Effector CD4-positive, alpha-beta T cell (primary cell): ENCODE data around the gene BACH2.
A peak's percentile ranks its signal among the peaks of the same experiment; 100 is the strongest.
"Not testable (repeated sequence)": the region's sequence is repeated elsewhere in the genome, so short reads cannot be mapped to it uniquely, and the experiment has no call there.

Experiments used
- DNase-seq: peaks from one replicate; pipeline ENCODE4 v3.0.0-alpha.2; 2020
- total RNA-seq: gene quantifications from one replicate; lab custom pipeline; 2026; lab: John Stamatoyannopoulos, UW

Gene BACH2
- 74.7 reads per million, percentile 77 among the genes with 10 or more reads in this experiment for total RNA-seq

GRCh38 chr6:90296341-90297114, at the start of gene BACH2:
BACH2 (minus strand) TSS chr6:90296843; CDS start chr6:90008844, 287,999 bp downstream.
- DNase-seq, result peak; percentile 93

- no peak for DNase-seq
Measured at GRCh38 chr6:90343576-90343975, 46.9 kb upstream of the BACH2 start.

DNA sequence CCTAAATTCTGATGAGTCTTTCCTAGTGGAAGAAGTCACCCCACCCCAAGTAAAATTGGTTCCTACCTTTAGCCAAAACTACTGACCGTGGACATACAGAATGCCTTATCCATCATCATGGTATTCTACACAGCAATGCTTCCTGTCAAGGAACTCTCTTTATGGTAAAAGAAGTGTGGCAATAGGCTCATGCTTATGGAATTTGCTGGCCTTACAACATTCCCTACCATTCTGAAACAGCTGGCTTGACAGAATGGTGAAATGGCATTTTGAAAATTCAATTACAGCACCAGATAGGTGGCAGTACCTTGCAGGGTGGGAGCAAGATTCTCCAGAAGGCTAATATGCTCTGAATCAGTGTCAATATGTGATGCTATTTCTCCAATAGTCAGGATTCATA, 41.8 kb upstream of the BACH2 start:
- no peak for DNase-seq

- no peak for DNase-seq
Measured at GRCh38 chr6:90336388-90336947, 39.8 kb upstream of the BACH2 start.

DNA sequence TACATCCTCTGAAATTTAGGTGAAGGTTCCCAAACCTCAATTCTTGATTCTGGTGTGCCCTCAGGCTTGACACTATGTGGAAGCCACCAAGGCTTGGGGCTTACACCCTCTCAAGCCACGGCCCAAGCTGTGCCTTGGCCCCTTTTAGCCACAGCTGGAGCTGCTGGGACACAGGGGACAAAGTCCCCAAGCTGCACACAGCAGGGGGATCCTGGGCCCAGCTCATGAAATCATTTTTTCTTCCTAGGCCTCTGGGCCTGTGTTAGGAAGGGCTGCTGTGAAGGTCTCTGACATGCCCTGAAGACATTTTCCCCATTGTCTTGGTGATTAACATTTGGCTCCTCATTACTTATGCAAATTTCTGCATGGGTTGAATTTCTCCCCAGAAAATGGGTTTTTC, 37.3 kb upstream of the BACH2 start:
- DNase-seq, result no peak

GRCh38 chr6:90332978-90333543, 36.4 kb upstream of the BACH2 start:
- DNase-seq, result not testable (repeated sequence)

DNA sequence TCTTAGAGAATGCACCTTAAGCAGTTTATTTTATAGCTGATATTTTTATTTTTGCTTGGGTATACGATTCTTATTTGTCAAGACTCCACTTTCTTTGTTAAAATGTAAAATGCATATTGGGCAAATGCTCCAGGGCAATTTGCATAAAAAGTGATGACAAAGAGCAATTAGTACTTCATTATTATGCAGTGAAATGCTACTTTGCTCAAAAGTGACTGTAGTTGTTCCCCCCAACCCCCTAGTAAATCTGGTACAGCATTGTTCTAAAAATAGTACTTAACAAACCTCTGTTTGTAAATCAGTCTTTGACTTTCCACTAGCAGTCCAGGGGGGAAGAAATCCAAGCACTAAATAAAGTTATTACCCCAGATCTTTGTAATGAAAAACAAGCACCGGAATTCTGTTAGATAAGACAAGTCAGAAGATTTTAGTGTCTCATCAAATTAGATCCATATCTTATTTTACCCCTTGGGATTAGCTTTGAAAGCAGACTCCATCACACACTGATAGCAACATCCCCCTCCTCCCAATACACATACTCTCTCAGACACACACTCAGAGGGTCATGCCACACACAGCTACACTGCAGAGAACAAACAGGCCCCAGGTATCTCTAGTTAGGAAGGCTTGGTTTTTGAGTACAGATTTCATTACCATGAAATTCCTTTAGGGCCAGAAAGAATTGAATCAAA, 32.9 kb upstream of the BACH2 start:
- no peak for DNase-seq

DNA sequence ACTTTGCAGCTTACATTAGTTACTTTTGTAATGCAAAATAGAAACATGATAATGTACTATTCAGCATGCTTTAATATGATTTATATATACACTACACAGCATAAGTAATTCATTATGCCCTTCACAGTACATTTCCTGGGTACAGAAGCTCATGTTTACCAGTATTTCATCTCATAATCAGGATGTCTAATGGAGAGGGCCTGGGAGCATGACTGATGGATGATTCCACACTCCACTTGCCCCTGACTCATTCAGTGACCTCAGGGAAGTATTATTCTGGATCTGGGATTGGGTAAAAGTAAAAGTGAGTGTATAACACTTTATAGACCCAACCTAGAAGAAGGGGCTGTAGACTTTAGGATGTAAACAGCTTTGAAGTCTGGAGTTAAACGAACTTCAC, 31.4 kb upstream of the BACH2 start:
- no peak for DNase-seq

DNA sequence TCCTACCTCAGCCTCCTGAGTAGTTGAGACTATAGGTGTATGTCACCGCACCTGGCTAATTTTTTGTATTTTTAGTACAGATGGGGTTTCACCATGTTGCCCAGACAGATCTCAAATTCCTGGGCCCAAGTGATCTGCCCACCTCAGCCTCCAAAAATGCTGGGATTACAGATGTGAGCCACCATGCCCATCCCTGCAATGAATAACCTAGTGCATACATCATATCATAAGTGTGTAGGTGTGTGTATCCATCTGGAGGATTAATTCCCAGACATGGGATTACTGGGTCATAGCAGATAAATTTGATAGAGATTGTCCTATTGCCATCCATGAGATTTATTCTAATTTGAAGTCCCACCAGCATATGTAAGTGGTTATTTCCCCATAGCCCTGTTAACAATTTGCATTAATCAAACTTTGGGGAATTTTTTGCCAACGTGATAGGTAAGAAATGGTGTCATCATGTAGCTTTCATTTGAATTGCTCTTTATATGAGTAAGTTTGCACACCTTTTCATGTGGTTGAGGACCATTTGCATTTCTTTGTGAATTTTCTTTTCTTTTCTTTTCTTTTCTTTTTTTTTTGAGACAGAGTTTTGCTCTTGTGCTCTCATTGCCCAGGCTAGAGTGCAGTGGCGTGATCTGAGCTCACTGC, 29.9 kb upstream of the BACH2 start:
- no peak for DNase-seq

- no peak for DNase-seq
Measured at GRCh38 chr6:90323706-90324105, 27.1 kb upstream of the BACH2 start.

DNA sequence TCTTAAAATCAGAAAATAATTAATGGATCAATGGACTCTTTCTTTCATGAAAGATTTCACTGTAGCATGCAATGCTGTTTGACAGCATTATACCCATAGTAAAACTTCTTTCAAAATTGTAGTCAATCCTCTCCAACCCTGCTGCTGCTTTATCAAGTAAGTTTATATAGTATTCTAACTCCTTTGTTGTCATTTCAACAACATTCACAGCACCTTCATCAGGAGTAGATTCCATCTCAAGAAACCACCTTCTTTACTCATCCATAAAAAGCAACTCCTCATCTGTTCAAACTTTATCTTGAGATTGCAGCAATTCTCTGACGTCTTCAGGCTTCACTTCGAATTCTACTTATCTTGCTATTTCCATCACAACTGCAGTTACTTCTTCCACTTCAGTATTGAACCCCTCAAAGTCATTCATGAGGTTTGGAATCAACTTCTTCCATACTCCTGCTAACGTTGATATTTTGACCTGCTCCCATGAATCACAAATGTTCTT, 26.4 kb upstream of the BACH2 start:
- no peak for DNase-seq

- DNase-seq, result no peak
Measured at GRCh38 chr6:90319979-90320685, 23.5 kb upstream of the BACH2 start.

DNA sequence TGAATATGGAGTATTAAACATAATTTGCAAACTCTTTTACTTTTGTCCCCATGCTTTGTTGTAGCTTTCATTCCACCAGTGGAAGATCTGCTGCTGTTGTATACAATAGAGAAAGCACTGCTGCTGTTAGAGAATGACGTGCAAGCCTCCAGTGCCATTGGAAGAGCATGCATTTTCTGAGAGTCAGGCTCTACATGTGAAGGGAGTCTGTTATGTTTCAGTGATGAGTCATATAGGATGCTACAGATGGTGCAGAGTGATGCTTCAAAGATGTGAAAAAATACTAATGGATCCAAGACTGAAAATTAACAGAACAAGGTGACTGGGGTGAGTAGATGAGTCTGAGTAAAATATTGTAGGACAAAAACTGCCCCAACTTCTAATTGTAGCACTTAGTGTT, 22.4 kb upstream of the BACH2 start:
- no peak for DNase-seq

- DNase-seq, result no peak
Measured at GRCh38 chr6:90315986-90316385, 19.3 kb upstream of the BACH2 start.

DNA sequence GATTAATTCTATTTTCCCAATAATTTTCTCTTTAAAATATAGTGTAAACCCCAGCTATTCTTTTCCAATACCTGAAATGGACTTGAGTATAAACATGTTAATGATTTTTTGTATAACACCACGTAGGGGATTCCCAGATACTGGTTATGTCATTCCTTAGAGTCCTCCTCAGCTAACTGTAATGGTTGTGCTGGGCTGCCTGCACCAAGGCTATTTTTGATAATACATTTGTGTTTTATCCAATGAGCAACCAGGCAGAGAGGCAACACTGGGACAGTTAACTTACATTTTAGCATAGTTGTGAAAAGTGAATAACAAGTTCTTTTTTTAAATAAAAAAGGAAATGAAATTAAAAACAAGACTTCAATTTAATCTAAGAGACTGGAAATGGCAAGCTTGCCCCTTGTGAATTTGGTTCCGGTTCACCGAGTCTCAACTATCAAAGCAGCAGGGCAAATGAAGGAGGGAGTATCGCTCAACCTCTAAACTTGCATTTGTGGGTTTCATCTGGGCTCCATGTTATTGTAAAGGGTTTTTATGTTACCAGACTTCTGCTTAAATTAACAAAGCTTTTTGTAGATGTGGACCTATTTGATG, 18.8 kb upstream of the BACH2 start:
- DNase-seq, result no peak

- DNase-seq, result no peak
Measured at GRCh38 chr6:90314514-90314913, 17.9 kb upstream of the BACH2 start.

DNA sequence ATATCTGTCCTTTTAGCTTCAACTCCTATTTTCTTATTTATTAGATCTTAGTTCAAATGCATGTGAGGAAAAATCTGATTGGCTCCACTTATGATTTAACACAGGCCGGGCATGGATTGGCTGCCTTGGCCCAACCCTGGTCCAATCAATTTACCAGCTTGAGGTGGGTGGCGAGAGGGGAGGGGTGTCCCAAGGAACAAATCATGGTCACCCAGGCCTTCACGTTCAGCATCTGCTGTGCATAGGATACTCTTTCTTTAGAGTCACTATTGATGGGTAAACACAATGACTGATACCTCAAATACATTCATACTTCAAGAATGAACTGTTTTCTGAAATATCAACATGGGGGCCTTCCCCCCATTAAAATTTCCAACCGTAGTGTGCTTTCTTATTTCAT, 14.9 kb upstream of the BACH2 start:
- DNase-seq, result no peak

DNA sequence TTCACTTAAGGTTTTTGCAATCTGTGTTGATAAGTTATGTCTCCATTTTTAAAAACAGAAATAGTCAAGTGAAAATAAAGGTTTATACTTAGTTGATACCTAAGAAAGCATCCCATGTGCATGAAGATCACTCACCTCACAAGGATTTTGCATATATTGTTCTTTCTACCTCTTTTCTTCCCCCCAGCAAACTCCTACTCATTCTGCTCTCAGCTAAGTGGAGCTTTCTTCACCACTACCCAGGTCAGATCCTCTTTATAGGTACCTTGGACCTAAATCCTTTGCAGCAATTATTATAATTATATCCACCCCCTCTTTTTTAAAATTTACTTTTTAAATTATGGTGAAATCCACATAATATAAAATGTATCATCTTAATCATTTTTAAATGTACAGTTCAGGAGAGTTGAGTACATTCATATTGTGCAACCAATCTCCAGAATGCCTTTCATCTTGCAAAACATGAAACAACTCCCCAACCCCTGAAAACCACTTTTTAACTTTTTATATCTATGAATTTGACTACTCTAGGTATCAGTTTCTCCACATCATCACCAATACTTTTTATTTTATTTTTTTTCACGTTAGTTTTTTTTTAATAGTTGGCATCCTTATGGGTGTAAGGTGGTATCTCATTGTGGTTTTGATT, 9.3 kb upstream of the BACH2 start:
- DNase-seq, result no peak

- no peak for DNase-seq
Measured at GRCh38 chr6:90304308-90304707, 7.7 kb upstream of the BACH2 start.

- DNase-seq, result no peak
Measured at GRCh38 chr6:90303039-90303438, 6.4 kb upstream of the BACH2 start.

DNA sequence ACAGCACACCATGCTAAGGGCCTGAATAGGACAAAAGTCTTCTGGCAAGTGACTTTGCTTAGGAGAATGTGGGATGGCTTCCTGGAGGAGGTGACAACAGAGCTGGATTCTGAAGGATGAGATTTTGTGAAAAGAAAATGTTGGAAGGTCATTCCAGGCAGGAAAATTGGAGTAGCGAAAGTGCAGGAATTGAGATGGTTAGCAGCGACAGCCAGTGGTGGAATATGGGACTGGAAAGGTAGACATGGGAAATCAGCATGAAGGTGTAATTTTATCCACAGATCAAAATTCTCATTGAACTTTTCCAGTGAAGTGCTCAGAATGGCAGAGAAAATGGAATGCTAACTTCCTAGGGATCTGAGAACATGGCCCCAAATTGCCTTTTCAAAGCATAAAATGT, 5.7 kb upstream of the BACH2 start:
- DNase-seq, result no peak
